ENCODE data around the gene MT1H.
"Not testable (repeated sequence)": the region's sequence is repeated elsewhere in the genome, so short reads cannot be mapped to it uniquely, and the experiment has no call there.

MT1H gene

DNA sequence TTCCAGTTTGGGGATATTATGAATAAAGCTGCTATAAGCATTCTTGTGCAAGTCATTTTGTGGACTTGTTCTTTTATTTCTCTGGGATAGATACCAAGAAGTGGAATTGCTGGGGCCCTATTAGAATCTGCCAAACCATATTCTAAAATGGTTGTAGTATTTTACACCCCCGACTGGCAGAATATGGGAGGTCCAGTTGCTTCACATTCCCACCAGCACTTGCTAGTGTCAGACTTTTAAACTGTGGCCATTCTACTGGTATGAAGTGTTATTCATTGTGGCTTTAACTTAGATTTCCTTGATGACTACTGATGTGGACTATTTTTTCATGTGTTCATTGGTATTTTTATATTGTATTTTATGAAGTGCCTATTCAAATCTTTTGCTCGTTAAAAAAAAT is 42.2 kb downstream of the MT1H start:
- TF ChIP-seq CTCF (IDR thresholded peaks at IDR 0.05; ENCODE audit: low read depth, low read length) = no peak
- no peak overlapping the region for H3K4me3 ChIP-seq (ENCODE audit: low read depth, low read length)

GRCh38 chr16:56713794-56714193 is 44.2 kb downstream of the MT1H start:
- H3K4me3 ChIP-seq (ENCODE audit: low read depth, low read length) = no peak overlapping the region
- TF ChIP-seq CTCF (IDR thresholded peaks at IDR 0.05; ENCODE audit: low read depth, low read length) = no peak

DNA sequence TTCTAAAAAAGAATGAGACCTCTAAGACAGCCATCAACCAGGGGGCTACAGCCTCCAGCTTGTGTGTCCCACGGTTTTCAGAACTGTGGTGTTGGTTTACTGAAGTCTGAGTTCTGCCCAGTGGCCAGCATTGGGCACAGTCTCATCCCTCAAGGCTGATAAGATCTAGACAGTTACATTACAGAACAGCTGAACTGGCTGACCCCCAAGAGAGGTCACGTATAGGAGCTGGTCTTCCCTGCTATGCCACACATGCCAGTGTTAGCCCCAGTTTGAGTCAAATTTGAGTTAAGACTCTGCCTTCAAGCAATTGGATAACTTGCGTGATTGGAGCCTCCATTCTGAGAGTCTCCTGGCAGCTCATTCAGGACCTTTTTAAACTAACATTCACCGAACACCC is 45.5 kb downstream of the MT1H start:
- H3K4me3 ChIP-seq (ENCODE audit: low read depth, low read length) = no peak overlapping the region
- no peak for TF ChIP-seq CTCF (IDR thresholded peaks at IDR 0.05; ENCODE audit: low read depth, low read length)

- no peak overlapping the region for H3K4me3 ChIP-seq (ENCODE audit: low read depth, low read length)
- TF ChIP-seq CTCF (IDR thresholded peaks at IDR 0.05; ENCODE audit: low read depth, low read length) = no peak
Observed at GRCh38 chr16:56716761-56717160, 47.1 kb downstream of the MT1H start.

DNA sequence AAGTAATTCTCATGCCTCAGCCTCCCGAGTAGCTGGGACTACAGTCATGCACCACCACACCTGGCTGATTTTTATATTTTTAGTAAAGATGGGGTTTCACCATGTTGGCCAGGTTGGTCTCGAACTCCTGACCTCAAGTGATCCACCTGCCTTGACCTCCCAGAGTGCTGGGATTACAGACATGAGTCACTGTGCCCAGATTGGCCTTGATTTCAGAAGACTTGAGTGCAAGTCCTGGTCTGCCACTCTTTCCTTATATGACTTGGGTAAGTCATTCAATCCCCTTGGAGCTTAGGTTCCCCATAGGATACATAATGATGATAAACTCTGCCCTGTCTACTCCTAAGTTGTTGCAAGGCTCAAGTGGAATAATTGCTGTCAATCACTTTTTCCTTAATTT is 47.9 kb downstream of the MT1H start:
- not testable (repeated sequence) for H3K4me3 ChIP-seq (ENCODE audit: low read depth, low read length)

All from WI38 (cell line).